ENCODE measurements around the gene APOM. TPM values are rescaled to one million over a fixed set of nuclear protein-coding genes. Genes with fewer than 3 reads are reported as not detected.
A peak's percentile ranks its signal among the peaks of the same experiment; 100 is the strongest.

APOM gene
- total and polyA plus RNA-seq, 10 donors, result 0.66 to 9.7 (median 2.8) TPM

DNA sequence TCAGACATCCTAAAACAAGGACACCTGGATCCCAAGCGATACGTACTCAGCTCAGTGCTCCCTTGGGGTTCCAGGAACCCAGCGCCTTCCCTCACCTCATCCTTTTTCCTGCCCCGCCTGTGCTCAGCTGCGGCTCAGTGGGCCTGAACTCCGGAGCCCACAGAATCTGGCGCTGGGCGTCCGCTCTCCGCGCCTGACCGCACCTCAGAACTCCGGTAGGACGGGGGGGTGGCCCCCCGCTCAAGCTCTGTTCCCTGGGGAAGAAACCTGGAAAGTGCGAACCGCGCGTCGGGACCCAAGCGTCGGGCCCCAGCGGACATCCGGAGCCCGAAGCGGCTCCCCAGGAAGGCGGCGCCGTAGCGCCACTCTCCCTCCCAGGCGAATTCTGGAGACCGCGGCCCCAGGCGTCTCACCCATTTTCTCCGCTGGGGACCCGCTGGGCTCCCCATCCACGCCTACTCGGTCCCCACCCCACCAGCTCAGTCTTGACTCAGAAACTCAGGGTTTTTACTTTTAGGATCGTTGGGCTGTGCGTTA is 25.5 kb downstream of the APOM start:
- WGBS, 5 donors, result 0 to 2% (median 1%) methylated on average over 19 to 40 of the region's 40 CpGs
- TF ChIP-seq POLR2AphosphoS5 (IDR thresholded peaks at IDR 0.05) (peak in 2 of 3 donors; percentile 69 to 74), POLR2A (IDR thresholded peaks at IDR 0.05) (no peak)
- TF ChIP-seq, protein P1, sequence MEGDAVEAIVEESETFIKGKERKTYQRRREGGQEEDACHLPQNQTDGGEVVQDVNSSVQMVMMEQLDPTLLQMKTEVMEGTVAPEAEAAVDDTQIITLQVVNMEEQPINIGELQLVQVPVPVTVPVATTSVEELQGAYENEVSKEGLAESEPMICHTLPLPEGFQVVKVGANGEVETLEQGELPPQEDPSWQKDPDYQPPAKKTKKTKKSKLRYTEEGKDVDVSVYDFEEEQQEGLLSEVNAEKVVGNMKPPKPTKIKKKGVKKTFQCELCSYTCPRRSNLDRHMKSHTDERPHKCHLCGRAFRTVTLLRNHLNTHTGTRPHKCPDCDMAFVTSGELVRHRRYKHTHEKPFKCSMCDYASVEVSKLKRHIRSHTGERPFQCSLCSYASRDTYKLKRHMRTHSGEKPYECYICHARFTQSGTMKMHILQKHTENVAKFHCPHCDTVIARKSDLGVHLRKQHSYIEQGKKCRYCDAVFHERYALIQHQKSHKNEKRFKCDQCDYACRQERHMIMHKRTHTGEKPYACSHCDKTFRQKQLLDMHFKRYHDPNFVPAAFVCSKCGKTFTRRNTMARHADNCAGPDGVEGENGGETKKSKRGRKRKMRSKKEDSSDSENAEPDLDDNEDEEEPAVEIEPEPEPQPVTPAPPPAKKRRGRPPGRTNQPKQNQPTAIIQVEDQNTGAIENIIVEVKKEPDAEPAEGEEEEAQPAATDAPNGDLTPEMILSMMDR (IDR thresholded peaks at IDR 0.05 in 8 of 11, conservative IDR thresholded peaks at IDR 0.05 in 3 of 11), result peak in 1 of 11 experiments; percentile 7
- Histone ChIP-seq H3K27ac (peak overlapping the region in 7 of 8 donors; percentile 56 to 80 (median 69)), H3K4me1 (peaks cover 7 to 47% (median 29%) of the 10 kb centered on the region in 6 donors), H3K9me3 (no peaks in the 10 kb centered on the region), H3K27me3 (replicated peaks in 1 of 7) (no peaks in the 10 kb centered on the region), H3K4me3 (peak overlapping the region; percentile 40 to 70 (median 48)), H3K36me3 (peaks cover 0 to 25% (median 12%) of the 10 kb centered on the region in 6 donors)
- intact Hi-C loops (cut with DNase I; ENCODE audit: low total_unique reads), result no loop called here
- peak; percentile 85 for DNase-seq

DNA sequence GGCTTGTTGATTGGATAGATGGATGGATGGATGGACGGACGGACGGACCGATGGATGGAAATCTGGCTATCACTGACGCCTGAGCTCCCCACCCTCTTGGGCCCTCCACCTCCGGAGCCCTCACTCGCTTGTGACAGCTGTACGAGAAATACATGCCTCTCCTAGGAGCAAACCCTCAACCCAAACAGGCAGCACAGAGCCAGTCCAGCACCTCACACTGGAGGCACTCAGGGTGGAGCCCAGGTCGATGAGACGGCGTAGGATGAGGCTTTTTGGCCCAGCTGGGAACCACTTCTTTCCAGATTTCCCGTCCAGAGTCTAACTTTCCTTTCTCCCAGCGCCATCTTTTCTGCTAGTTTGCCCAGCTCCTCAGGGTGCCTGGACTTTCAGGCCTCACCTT is 27.9 kb downstream of the APOM start:
- intact Hi-C loops (cut with DNase I; ENCODE audit: low total_unique reads), result no loop called here
- no peak for DNase-seq
- Histone ChIP-seq H3K27ac (peak overlapping the region in 2 of 8 donors; percentile 23 to 59), H3K4me1 (peaks cover 7 to 41% (median 29%) of the 10 kb centered on the region in 6 donors), H3K4me3 (peak overlapping the region in 2 of 8 donors; percentile 19 to 23), H3K36me3 (peaks cover 0 to 49% (median 35%) of the 10 kb centered on the region in 6 donors), H3K9me3 (no peaks in the 10 kb centered on the region), H3K27me3 (replicated peaks in 1 of 7) (no peaks in the 10 kb centered on the region)
- 84 to 90% (median 88%) methylated on average over 13 of the region's 13 CpGs for WGBS, 5 donors
- TF ChIP-seq POLR2A (IDR thresholded peaks at IDR 0.05), result no peak

DNA sequence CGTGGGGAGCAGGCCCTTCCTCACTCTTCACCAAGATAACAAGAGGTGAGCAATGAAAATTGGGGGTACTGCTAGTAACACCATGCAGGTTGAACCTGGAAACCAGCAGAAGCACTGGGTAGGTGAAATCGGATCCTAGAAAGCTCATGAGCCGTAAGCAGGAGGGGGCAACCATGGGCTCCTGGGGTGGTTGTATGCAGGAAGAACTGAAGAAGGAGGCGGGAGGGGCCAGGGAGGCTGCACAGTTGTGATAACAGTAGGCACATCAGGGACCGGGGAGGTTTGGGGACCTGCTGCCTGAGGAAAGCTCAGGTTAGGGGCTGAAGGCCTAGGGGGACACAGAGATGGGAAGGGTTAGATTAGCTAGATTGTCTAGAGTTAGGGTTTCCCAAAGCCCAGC is 30.8 kb downstream of the APOM start:
- 81 to 88% (median 85%) methylated on average over 5 of the region's 5 CpGs for WGBS, 5 donors
- TF ChIP-seq, protein P1 (IDR thresholded peaks at IDR 0.05 in 8 of 11, conservative IDR thresholded peaks at IDR 0.05 in 3 of 11), result no peak
- TF ChIP-seq POLR2A (IDR thresholded peaks at IDR 0.05), result no peak
- no peak for TF ChIP-seq POLR2AphosphoS5 (IDR thresholded peaks at IDR 0.05)
- intact Hi-C loops (cut with DNase I; ENCODE audit: low total_unique reads), result no loop called here
- no peak for DNase-seq
- H3K27me3 ChIP-seq (replicated peaks in 1 of 7), result no peaks in the 10 kb centered on the region
- no peak overlapping the region for H3K4me3 ChIP-seq
- no peaks in the 10 kb centered on the region for H3K9me3 ChIP-seq
- peaks cover 0 to 78% (median 63%) of the 10 kb centered on the region in 6 donors for H3K36me3 ChIP-seq
- H3K4me1 ChIP-seq, result peaks cover 0 to 38% (median 21%) of the 10 kb centered on the region in 6 donors
- no peak overlapping the region for H3K27ac ChIP-seq

DNA sequence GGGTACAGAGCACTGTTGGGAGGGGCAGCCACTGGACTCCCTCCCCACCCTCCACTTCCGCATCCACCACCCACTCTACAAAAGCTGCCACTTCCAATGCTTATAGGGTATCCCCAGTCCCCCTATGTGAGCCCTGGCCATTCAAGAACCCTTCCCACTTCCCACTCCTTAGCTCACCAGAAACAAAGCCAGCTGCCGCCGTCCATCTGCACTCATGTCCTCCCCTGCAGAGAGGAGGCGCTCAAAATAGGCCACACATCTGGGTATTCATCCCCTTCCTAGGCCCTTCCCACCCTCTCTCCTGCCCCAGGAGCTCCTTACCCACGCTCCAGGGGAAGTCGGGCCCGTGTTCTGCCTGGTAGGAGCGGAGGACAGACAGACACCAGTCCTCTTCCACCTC is 31.6 kb downstream of the APOM start:
- no peak for DNase-seq
- Histone ChIP-seq H3K9me3 (no peaks in the 10 kb centered on the region), H3K27ac (peak overlapping the region in 1 of 8 donors; percentile 3), H3K4me1 (peaks cover 0 to 29% (median 15%) of the 10 kb centered on the region in 6 donors), H3K27me3 (replicated peaks in 1 of 7) (no peaks in the 10 kb centered on the region), H3K4me3 (no peak overlapping the region), H3K36me3 (peaks cover 0 to 86% (median 72%) of the 10 kb centered on the region in 6 donors)
- TF ChIP-seq POLR2A (IDR thresholded peaks at IDR 0.05) (no peak), POLR2AphosphoS5 (IDR thresholded peaks at IDR 0.05) (peak in 2 of 3 donors; percentile 1 to 15)
- intact Hi-C loops (cut with DNase I; ENCODE audit: low total_unique reads), result no loop called here
- WGBS, 5 donors, result 86 to 94% (median 92%) methylated on average over 8 of the region's 8 CpGs

DNA sequence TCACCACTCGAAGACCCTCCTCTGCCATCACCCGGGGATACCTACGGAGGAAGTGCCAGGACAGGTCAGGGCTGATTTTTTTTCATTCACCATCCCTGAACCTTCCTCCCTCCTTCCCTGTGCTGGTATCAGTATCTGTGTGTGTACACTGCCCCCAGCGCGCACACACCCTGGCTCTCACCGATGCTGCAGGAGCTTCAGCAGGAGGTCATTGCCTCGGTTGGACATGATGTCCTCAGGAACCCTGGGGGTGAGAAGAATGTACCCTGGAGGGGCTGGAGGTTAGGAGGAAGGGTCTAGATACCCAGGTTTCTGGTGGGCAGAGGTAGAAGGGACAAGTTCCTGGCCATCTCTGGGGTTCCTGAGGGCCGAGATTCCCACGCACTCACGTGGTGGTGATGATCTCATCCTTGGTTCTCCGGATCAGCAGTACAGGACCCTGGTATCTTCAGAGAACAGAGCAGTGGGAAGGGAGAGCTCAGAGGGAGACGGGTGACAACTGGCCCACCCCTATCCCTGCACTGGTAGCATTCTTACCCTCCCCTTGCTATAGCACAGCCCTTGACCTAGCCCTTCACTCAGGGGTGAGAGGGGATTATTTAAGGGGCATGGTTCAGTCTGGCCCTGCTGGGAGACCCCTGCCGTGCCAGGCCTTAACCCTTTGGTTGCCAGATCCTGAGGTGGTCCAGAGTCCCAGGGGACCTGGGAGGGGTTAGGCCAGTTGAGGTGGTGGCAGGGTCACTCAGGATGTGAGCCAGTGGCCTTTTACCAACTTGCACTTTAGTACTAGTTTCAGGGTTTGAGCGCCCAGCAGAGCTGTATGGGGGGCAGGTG is 32.4 kb downstream of the APOM start:
- Histone ChIP-seq H3K9me3 (no peaks in the 10 kb centered on the region), H3K4me3 (no peak overlapping the region), H3K36me3 (peaks cover 0 to 94% (median 79%) of the 10 kb centered on the region in 6 donors), H3K27me3 (replicated peaks in 1 of 7) (no peaks in the 10 kb centered on the region), H3K27ac (peak overlapping the region in 1 of 8 donors; percentile 3), H3K4me1 (peaks cover 0 to 22% (median 12%) of the 10 kb centered on the region in 6 donors)
- TF ChIP-seq POLR2A (IDR thresholded peaks at IDR 0.05), result no peak
- TF ChIP-seq, protein P1 (IDR thresholded peaks at IDR 0.05 in 8 of 11, conservative IDR thresholded peaks at IDR 0.05 in 3 of 11), result no peak
- peak in 1 of 3 donors; percentile 1 for TF ChIP-seq POLR2AphosphoS5 (IDR thresholded peaks at IDR 0.05)
- WGBS, 5 donors, result 80 to 91% (median 90%) methylated on average over 14 of the region's 14 CpGs
- intact Hi-C loops (cut with DNase I; ENCODE audit: low total_unique reads), result no loop called here
- no peak for DNase-seq
